HEK293 (cell line): Measurements from ENCODE around the gene CDH23.

Experiments used
- CTCF ChIP-seq: fragments of 450-650 bp; formaldehyde crosslinking; IDR thresholded peaks from 2 replicates; pipeline ENCODE4 v1.5.1; 2016; ENCODE audit warnings: missing biosample characterization, missing genetic modification characterization
- SP2 ChIP-seq: fragments of 450-650 bp; formaldehyde crosslinking; IDR thresholded peaks from 2 replicates; pipeline ENCODE4 v1.5.1; 2016; ENCODE audit warnings: missing biosample characterization, missing genetic modification characterization
- ZBTB1 ChIP-seq: fragments of 450-650 bp; formaldehyde crosslinking; IDR thresholded peaks from 2 replicates; pipeline ENCODE4 v1.5.1; 2016; ENCODE audit warnings: missing biosample characterization, missing genetic modification characterization
- ZBTB44 ChIP-seq: fragments of 450-650 bp; IDR thresholded peaks from 2 replicates; pipeline ENCODE4 v1.5.1; 2018; ENCODE audit warnings: missing biosample characterization, mild to moderate bottlenecking, missing genetic modification characterization
- ZBTB8A ChIP-seq: fragments of 450-650 bp; formaldehyde crosslinking; IDR thresholded peaks from 2 replicates; pipeline ENCODE4 v1.5.1; 2016; ENCODE audit warnings: missing biosample characterization, missing genetic modification characterization
- ZNF132 ChIP-seq: fragments of 450-650 bp; formaldehyde crosslinking; IDR thresholded peaks from 2 replicates; pipeline ENCODE4 v1.5.1; 2017; ENCODE audit warnings: missing biosample characterization, missing genetic modification characterization, borderline replicate concordance
- ZNF19 ChIP-seq: fragments of 450-650 bp; formaldehyde crosslinking; IDR thresholded peaks from 2 replicates; pipeline ENCODE4; 2016; ENCODE audit warnings: missing biosample characterization, missing genetic modification characterization, low read depth
- ZNF266 ChIP-seq: fragments of 450-650 bp; formaldehyde crosslinking; IDR thresholded peaks from 2 replicates; pipeline ENCODE4 v1.5.1; 2016; ENCODE audit warnings: missing biosample characterization, missing genetic modification characterization, low read depth
- ZNF391 ChIP-seq: fragments of 450-650 bp; formaldehyde crosslinking; IDR thresholded peaks from 2 replicates; pipeline ENCODE4 v1.5.1; 2016; ENCODE audit warnings: low read depth, missing biosample characterization, missing genetic modification characterization, borderline replicate concordance
- ZNF449 ChIP-seq: fragments of 450-650 bp; formaldehyde crosslinking; IDR thresholded peaks from 2 replicates; pipeline ENCODE4 v1.5.1; 2017; ENCODE audit warnings: missing biosample characterization, mild to moderate bottlenecking, missing genetic modification characterization, moderate library complexity
- ZNF629 ChIP-seq: fragments of 450-650 bp; formaldehyde crosslinking; IDR thresholded peaks from 2 replicates; pipeline ENCODE4 v1.5.1; 2017; ENCODE audit warnings: missing biosample characterization, missing genetic modification characterization
- ZNF639 ChIP-seq: fragments of 450-650 bp; formaldehyde crosslinking; IDR thresholded peaks from 2 replicates; pipeline ENCODE4 v1.5.1; 2016; ENCODE audit warnings: missing biosample characterization, missing genetic modification characterization
- ZNF654 ChIP-seq: fragments of 450-650 bp; formaldehyde crosslinking; IDR thresholded peaks from 2 replicates; pipeline ENCODE4 v1.5.1; 2016; ENCODE audit warnings: low read depth, missing biosample characterization, missing genetic modification characterization
- ZNF776 ChIP-seq: fragments of 450-650 bp; formaldehyde crosslinking; IDR thresholded peaks from 2 replicates; pipeline ENCODE4 v1.5.0; 2017; ENCODE audit warnings: missing biosample characterization, missing genetic modification characterization, borderline replicate concordance

GRCh38 chr10:71474702-71475242, 78.1 kb downstream of the CDH23 start:
- TF ChIP-seq ZNF654 (tag by site-specific recombination) (no peak), ZNF19 (no peak), ZBTB1 (tag by site-specific recombination) (no peak), ZNF449 (tag by site-specific recombination) (no peak), CTCF (tag by site-specific recombination) (no peak), ZNF776 (tag by site-specific recombination) (no peak), ZNF629 (tag by site-specific recombination) (no peak), ZNF266 (no peak), ZBTB44 (tag by site-specific recombination) (no peak), ZBTB8A (no peak), ZNF391 (tag by site-specific recombination) (no peak), SP2 (tag by site-specific recombination) (no peak), ZNF132 (no peak), ZNF639 (tag by site-specific recombination) (no peak)
